HepG2 (cell line): ENCODE measurements around the gene SLC25A47. TPM values are rescaled to one million over a fixed set of nuclear protein-coding genes. Genes with fewer than 3 reads are reported as not detected.

Experiments used
- ATAC-seq: fragments of 200-7000 bp; cut with Tn5 transposase; 3 replicates; pipeline ENCODE4 v1.9.1; 2020; ENCODE audit warnings: mild to moderate bottlenecking, moderate library complexity
- BruUV-seq: library from RNA; stranded (reverse); fragments of 400-500 nt; replicated peaks from 2 replicates; lab custom pipeline; 2021; lab: Mats Ljungman, UMichigan
- CTCF ChIA-PET: fragments of 300-600 bp; formaldehyde crosslinking; extraction: SDS; loops from one replicate; lab custom pipeline; 2021; ENCODE audit warnings: low total read pairs, inconsistent platforms, low intra/inter-chr PET ratio; lab: Yijun Ruan, JAX
- POLR2A ChIA-PET: fragments of 350-600 bp; sonication (Branson Sonifier 250); formaldehyde crosslinking; loops from one replicate; lab custom pipeline; 2020; ENCODE audit warnings: antibody characterized with exemption, inconsistent platforms; lab: Yijun Ruan, JAX
- DNase-seq: peaks from one replicate; pipeline ENCODE4 v3.0.0-alpha.2; 2015; ENCODE audit warnings: low spot score
- FAIRE-seq: peaks from 3 replicates; lab custom pipeline; 2011; peaks lifted over from hg19 to GRCh38; lab: Jason Lieb, UNC
- H2AFZ ChIP-seq: one replicate; pipeline ENCODE4 v1.6.1; 2011; ENCODE audit warnings: low read length, inconsistent platforms
- H3K27ac ChIP-seq: fragments of 300-600 bp; 3 replicates; pipeline ENCODE4 v1.8.0; 2011; ENCODE audit warnings: mixed run types, mild to moderate bottlenecking, mixed read lengths, low read length, inconsistent platforms; ENCODE audit not compliant: insufficient read depth; ENCODE audit errors: extremely low read length
- H3K27me3 ChIP-seq, 2 experiments: fragments of 200-600 bp in 1 of 2; 2 replicates in 1 of 2; 3 replicates in 1 of 2; pipeline versions ENCODE4 v1.6.0 to v1.8.0; 2011; ENCODE audit warnings: low read length in 2 of 2, mild to moderate bottlenecking in 2 of 2, moderate library complexity in 2 of 2, inconsistent platforms in 1 of 2; ENCODE audit not compliant: insufficient read depth in 2 of 2, control insufficient read depth in 1 of 2
- H3K36me3 ChIP-seq, 2 experiments: fragments of 200-600 bp in 1 of 2; replicated peaks in 1 of 2; 2 replicates in 1 of 2; 3 replicates in 1 of 2; pipeline versions ENCODE4 v1.5.1 to v1.8.0; 2011; ENCODE audit warnings: low read length in 2 of 2, inconsistent platforms in 1 of 2; ENCODE audit not compliant: insufficient read depth in 2 of 2, control insufficient read depth in 1 of 2
- H3K4me1 ChIP-seq: 2 replicates; pipeline ENCODE4 v1.5.1; 2012; ENCODE audit warnings: low read length, inconsistent platforms; ENCODE audit not compliant: insufficient read depth
- H3K4me2 ChIP-seq: 2 replicates; pipeline ENCODE4 v1.6.0; 2011; ENCODE audit warnings: low read depth, low read length, inconsistent platforms
- H3K4me3 ChIP-seq, 3 experiments: fragments of 200-600 bp in 1 of 3; sonication (generic), shearing (Covaris generic) in 1 of 3; replicated peaks in 1 of 3; 2 replicates each; pipeline ENCODE4 v1.5.1; 2011 to 2016; ENCODE audit warnings: low read length in 3 of 3, inconsistent platforms in 2 of 3, low read depth in 2 of 3, mild to moderate bottlenecking in 2 of 3, control low read depth in 1 of 3, mixed read lengths in 1 of 3; ENCODE audit not compliant: insufficient read depth in 1 of 3
- H3K79me2 ChIP-seq: one replicate; pipeline ENCODE4 v1.6.1; 2011; ENCODE audit warnings: low read length, inconsistent platforms; ENCODE audit not compliant: insufficient read depth
- H3K9ac ChIP-seq: 2 replicates; pipeline ENCODE4 v1.6.0; 2011; ENCODE audit warnings: mild to moderate bottlenecking, low read depth, low read length, inconsistent platforms; ENCODE audit not compliant: insufficient read depth
- H3K9me3 ChIP-seq: 2 replicates; pipeline ENCODE4 v1.5.1; 2012; ENCODE audit warnings: mild to moderate bottlenecking, low read length
- H4K20me1 ChIP-seq: 2 replicates; pipeline ENCODE4 v1.6.0; 2011; ENCODE audit warnings: inconsistent platforms, mild to moderate bottlenecking, low read length, moderate library complexity; ENCODE audit not compliant: insufficient read depth
- ADNP ChIP-seq: sonication (generic); formaldehyde crosslinking; IDR thresholded peaks from 2 replicates; pipeline ENCODE4 v1.4.0; 2020; ENCODE audit warnings: missing genetic modification reagents
- ATF5 ChIP-seq: sonication (generic); formaldehyde crosslinking; IDR thresholded peaks from 2 replicates; pipeline ENCODE4 v1.4.0; 2020; ENCODE audit warnings: mild to moderate bottlenecking, low read depth, missing genetic modification reagents
- ATRX ChIP-seq: sonication (generic); formaldehyde crosslinking; IDR thresholded peaks from 2 replicates; pipeline ENCODE4 v1.4.0; 2020; ENCODE audit warnings: missing genetic modification reagents, borderline replicate concordance
- CBX2 ChIP-seq, 2 experiments: fragments of 200-600 bp in 1 of 2; sonication (generic); formaldehyde crosslinking in 1 of 2; IDR thresholded peaks; 2 replicates each; pipeline versions ENCODE4 v1.7.0 to v1.8.1; 2018 to 2022; ENCODE audit warnings: low read depth in 2 of 2, low read length in 1 of 2, mild to moderate bottlenecking in 1 of 2, missing genetic modification reagents in 1 of 2
- DZIP1 ChIP-seq: sonication (generic); formaldehyde crosslinking; IDR thresholded peaks from 2 replicates; pipeline ENCODE4 v1.5.0; 2020; ENCODE audit warnings: mild to moderate bottlenecking, missing genetic modification reagents
- FOXO4 ChIP-seq: sonication (generic); formaldehyde crosslinking; conservative IDR thresholded peaks from 2 replicates; pipeline ENCODE4 v1.8.1; 2023; ENCODE audit warnings: missing genetic modification reagents
- HOXA3 ChIP-seq: sonication (generic); formaldehyde crosslinking; IDR thresholded peaks from 2 replicates; pipeline ENCODE4 v1.5.0; 2020; ENCODE audit warnings: missing genetic modification reagents
- MNT ChIP-seq: fragments of 450-650 bp; IDR thresholded peaks from 2 replicates; pipeline ENCODE4 v1.6.1; 2016
- PPARG ChIP-seq: conservative IDR thresholded peaks from 2 replicates; pipeline ENCODE4 v1.6.1; 2016; ENCODE audit warnings: missing biosample characterization, missing genetic modification reagents
- THAP7 ChIP-seq: sonication (generic); formaldehyde crosslinking; IDR thresholded peaks from 2 replicates; pipeline ENCODE4 v1.8.1; 2023; ENCODE audit warnings: mild to moderate bottlenecking, missing genetic modification reagents
- ZBTB1 ChIP-seq: sonication (generic); formaldehyde crosslinking; IDR thresholded peaks from 2 replicates; pipeline ENCODE4 v1.4.0; 2020; ENCODE audit warnings: missing genetic modification reagents, borderline replicate concordance
- ZNF451 ChIP-seq: sonication (generic); formaldehyde crosslinking; IDR thresholded peaks from 2 replicates; pipeline ENCODE4 v1.5.0; 2020; ENCODE audit warnings: mild to moderate bottlenecking, missing genetic modification reagents
- ZNF501 ChIP-seq: sonication (generic); formaldehyde crosslinking; IDR thresholded peaks from 2 replicates; pipeline ENCODE4 v1.5.1; 2020; ENCODE audit warnings: mild to moderate bottlenecking, moderate library complexity, missing genetic modification reagents
- ZNF546 ChIP-seq: sonication (generic); formaldehyde crosslinking; conservative IDR thresholded peaks from 2 replicates; pipeline ENCODE4 v1.8.1; 2023; ENCODE audit warnings: mild to moderate bottlenecking, missing genetic modification reagents
- ZNF558 ChIP-seq: sonication (generic); formaldehyde crosslinking; IDR thresholded peaks from 2 replicates; pipeline ENCODE4 v1.9.0; 2022; ENCODE audit warnings: mild to moderate bottlenecking, missing genetic modification reagents, borderline replicate concordance
- WGBS: methylation state at CpG from one replicate; pipeline ENCODE4 v1.1.6; 2017; ENCODE audit warnings: low lambda C conversion rate; 5-methylcytosine and 5-hydroxymethylcytosine counted together
- in situ Hi-C: cut with HindIII; loops from 2 replicates; pipeline ENCODE4 v1.10.0; 2017; ENCODE audit warnings: low pct_unique_long_range_greater_than_20kb; ENCODE audit not compliant: extremely low pct_ligation_motif_present
- intact Hi-C: fragments of 100-400 bp; cut with micrococcal nuclease; formaldehyde crosslinking; loops from one replicate; pipeline ENCODE4 v1.10.0; 2022; ENCODE audit not compliant: unreplicated experiment
- polyA plus RNA-seq, 8 experiments: library from polyadenylated mRNA; depleted of rRNA in 3 of 8; stranded (reverse) in 7 of 8; unstranded in 1 of 8; fragments of >200 nt; fragmentation: Illumina TruSeq in 4 of 8; extraction: Trizol in 4 of 8; gene quantifications; 2 replicates each; pipeline versions ENCODE4 v1.2.1 to v1.2.3, GENCODE V29; 2011 to 2016; ENCODE audit warnings: low read depth in 4 of 8, missing spikeins in 1 of 8, mixed read lengths in 1 of 8; ENCODE audit not compliant: insufficient read depth in 1 of 8
- total RNA-seq, 5 experiments: library from RNA; depleted of rRNA; stranded (reverse); fragments of >200 nt; fragmentation: Illumina TruSeq; extraction: Trizol; gene quantifications; 2 replicates each; pipeline ENCODE4 v1.2.3, GENCODE V29; 2016; ENCODE audit warnings: low read depth in 1 of 5

The SLC25A47 gene
- total and polyA plus RNA-seq, 2 of the 13 experiments (the other 11 are each of a cell fraction or from before 2014, with no cell fraction given): 1.0 to 1.7 TPM

GRCh38 chr14:100330007-100330344, 6.8 kb downstream of the SLC25A47 start:
- Histone ChIP-seq H3K79me2 (no peaks in the 10 kb centered on the region), H3K27ac (no peak overlapping the region), H3K4me2 (no peak overlapping the region), H3K4me3 (no peak overlapping the region), H3K36me3 (peaks cover 0 to 5% of the 10 kb centered on the region in 2 experiments; a peak in 2 of 5 replicates), H4K20me1 (no peaks in the 10 kb centered on the region), H3K9me3 (no peaks in the 10 kb centered on the region), H3K9ac (no peak overlapping the region), H3K27me3 (no peaks in the 10 kb centered on the region; a peak in 1 of 5 replicates), H2AFZ (no peak overlapping the region), H3K4me1 (peaks cover 43% of the 10 kb centered on the region)
- in situ Hi-C loops: no loop called here
- no peak for FAIRE-seq
- ATAC-seq: no peak
- DNase-seq: no peak
- intact Hi-C loops: no loop called here
- TF ChIP-seq CBX2 (IDR thresholded peaks at IDR 0.05; ENCODE audit: low read depth, low read length): no peak
- no peak for TF ChIP-seq CBX2 (CRISPR knock-in tag; IDR thresholded peaks at IDR 0.05; ENCODE audit: low read depth)
- no peak for TF ChIP-seq ZNF451
- TF ChIP-seq HOXA3 (CRISPR knock-in tag): no peak
- TF ChIP-seq ATF5 (CRISPR knock-in tag): no peak
- TF ChIP-seq ADNP (CRISPR knock-in tag): no peak
- TF ChIP-seq ZNF501 (CRISPR knock-in tag): no peak
- TF ChIP-seq ZNF558 (CRISPR knock-in tag): no peak
- TF ChIP-seq PPARG (CRISPR knock-in tag): no peak
- no peak for TF ChIP-seq DZIP1 (CRISPR knock-in tag)
- no peak for TF ChIP-seq ATRX (CRISPR knock-in tag)
- no peak for TF ChIP-seq FOXO4 (CRISPR knock-in tag)
- no peak for TF ChIP-seq MNT
- no peak for TF ChIP-seq ZBTB1 (CRISPR knock-in tag)
- no peak for TF ChIP-seq THAP7 (CRISPR knock-in tag)
- no peak for TF ChIP-seq ZNF546 (CRISPR knock-in tag)
- WGBS: 82% methylated on average over 11 of the region's 11 CpGs
- POLR2A ChIA-PET: interaction anchor here (1.0 to 1.5 kb wide), 2 partner anchors 10 to 44 kb away, joined by 3 to 4 read pairs; no protein-coding TSS in a partner anchor
- BruUV-seq: no TSS peak
- CTCF ChIA-PET: no interaction called here
